Fibroblast of villous mesenchyme (primary cell): ENCODE data around the gene OCA2. TPM values are rescaled to one million over a fixed set of nuclear protein-coding genes. Genes with fewer than 3 reads are reported as not detected.
"Not testable (repeated sequence)": the region's sequence is repeated elsewhere in the genome, so short reads cannot be mapped to it uniquely, and the experiment has no call there.

Experiments used
- DNase-seq: peaks from one replicate; pipeline ENCODE4 v3.0.0-alpha.2; 2010; ENCODE audit warnings: low read depth
- H3K4me3 ChIP-seq: 2 replicates; pipeline ENCODE4 v1.5.1; 2011; ENCODE audit warnings: low read depth, mild to moderate bottlenecking, low read length
- total RNA-seq: library from RNA; depleted of rRNA; stranded (reverse); fragments of >200 nt; gene quantifications from 2 replicates; pipeline ENCODE4 v1.2.3, GENCODE V29; 2012
- TF ChIP-seq, protein P1 (sequence below): IDR thresholded peaks from 2 replicates; pipeline ENCODE4 v1.5.1; 2012; ENCODE audit warnings: low read depth, mild to moderate bottlenecking, low read length; ENCODE audit not compliant: insufficient read depth

Gene OCA2
- total RNA-seq, 1 donor = not detected

DNA sequence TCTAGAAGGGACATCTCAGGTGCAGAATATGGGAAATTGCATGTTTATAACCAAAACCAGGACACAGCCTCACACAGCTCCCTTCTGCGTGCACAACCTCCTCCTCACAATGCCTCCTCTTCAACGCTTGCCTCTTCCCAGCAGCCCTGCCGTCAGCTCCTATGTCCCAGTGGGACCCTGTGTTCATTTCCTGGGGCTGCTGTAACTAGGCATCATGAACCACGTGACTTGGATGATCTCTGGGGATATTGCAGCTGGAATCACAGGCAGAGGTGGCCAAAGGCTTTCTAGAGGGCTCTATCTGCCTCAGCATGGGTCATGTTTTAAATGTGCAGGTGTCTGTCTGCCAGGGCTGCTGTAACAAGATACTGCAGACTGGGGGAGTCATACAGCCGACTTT, 375.3 kb downstream of the OCA2 start:
- DNase-seq = no peak
- TF ChIP-seq, protein P1, sequence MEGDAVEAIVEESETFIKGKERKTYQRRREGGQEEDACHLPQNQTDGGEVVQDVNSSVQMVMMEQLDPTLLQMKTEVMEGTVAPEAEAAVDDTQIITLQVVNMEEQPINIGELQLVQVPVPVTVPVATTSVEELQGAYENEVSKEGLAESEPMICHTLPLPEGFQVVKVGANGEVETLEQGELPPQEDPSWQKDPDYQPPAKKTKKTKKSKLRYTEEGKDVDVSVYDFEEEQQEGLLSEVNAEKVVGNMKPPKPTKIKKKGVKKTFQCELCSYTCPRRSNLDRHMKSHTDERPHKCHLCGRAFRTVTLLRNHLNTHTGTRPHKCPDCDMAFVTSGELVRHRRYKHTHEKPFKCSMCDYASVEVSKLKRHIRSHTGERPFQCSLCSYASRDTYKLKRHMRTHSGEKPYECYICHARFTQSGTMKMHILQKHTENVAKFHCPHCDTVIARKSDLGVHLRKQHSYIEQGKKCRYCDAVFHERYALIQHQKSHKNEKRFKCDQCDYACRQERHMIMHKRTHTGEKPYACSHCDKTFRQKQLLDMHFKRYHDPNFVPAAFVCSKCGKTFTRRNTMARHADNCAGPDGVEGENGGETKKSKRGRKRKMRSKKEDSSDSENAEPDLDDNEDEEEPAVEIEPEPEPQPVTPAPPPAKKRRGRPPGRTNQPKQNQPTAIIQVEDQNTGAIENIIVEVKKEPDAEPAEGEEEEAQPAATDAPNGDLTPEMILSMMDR = no peak
- no peak overlapping the region for H3K4me3 ChIP-seq

DNA sequence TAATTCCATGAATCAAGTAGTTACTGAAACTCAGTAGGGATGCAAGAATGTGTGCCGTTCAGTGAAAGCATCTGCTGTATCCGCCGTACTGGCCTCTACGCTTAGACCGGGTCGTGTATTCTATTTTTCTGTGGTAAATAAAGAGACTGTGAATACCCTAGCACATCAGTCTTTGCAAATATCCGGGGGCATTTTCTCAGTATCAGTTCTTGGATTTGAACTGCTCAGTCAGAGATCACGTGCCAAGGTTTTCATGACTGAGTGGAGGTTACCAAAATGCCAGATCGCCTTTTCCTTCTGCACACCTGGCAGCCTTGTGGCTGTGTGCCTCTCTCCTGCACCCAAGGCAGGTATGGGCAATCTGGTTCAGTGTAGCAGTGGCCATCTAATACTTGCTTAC, 377.0 kb downstream of the OCA2 start:
- no peak for DNase-seq
- TF ChIP-seq, protein P1 = no peak
- H3K4me3 ChIP-seq = no peak overlapping the region

DNA sequence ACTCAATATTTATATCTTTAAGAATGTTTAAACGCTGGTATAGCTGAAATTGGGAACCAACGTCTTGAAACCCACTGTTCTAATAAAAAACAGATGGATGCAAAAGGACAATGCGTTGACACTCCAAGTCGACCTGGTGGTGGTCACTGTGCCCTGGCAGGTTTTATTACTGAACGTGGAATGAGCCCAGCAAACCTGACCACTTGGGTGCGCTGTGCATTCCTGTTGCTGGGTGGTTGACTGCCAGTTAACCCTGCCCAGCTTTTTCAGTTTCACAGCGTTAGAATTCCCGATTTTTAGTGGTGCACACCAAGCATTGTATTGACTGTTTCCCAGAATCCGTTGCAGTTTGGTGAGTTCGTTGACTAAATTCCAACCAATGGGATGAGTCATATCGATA, 384.4 kb downstream of the OCA2 start:
- H3K4me3 ChIP-seq = no peak overlapping the region
- DNase-seq = no peak
- TF ChIP-seq, protein P1 = no peak

DNA sequence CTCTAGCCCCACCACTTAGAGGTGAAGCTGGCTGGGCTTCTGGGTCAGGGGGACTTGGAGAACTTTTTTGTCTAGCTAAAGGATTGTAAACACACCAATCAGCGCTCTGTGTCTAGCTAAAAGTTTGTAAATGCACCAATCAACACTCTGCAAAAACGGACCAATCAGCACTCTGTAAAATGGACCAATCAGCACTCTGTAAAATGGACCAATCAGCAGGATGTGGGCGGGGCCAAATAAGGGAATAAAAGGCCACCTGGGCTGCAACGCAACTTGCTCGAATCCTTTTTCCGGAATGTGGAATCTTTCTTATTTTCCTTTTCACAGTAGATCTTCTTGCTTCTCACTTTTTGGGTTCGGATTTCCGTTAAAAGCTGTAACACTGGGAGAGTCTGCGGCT, 385.3 kb downstream of the OCA2 start:
- not testable (repeated sequence) for DNase-seq, H3K4me3 ChIP-seq

DNA sequence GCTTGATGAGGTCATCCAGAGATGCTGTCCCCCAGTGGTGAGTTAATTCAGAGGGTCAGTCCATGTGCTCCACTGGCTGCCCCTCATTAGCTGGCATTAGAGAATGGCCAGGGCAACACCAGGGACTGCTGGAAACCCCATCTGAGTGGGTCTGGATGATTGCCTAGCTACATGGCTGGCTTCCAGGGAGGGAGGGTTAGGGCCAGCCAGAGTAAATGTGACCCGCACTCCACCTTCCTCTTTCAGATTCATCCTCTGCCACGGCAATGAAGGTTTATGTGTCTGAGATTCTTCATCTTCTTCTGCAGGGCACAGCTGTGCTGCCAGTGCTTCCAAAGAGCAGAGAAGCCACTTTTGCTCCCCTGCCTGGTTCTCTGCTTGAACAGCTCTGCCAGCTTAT, 391.9 kb downstream of the OCA2 start:
- H3K4me3 ChIP-seq = no peak overlapping the region
- DNase-seq = no peak
- TF ChIP-seq, protein P1 = no peak

DNA sequence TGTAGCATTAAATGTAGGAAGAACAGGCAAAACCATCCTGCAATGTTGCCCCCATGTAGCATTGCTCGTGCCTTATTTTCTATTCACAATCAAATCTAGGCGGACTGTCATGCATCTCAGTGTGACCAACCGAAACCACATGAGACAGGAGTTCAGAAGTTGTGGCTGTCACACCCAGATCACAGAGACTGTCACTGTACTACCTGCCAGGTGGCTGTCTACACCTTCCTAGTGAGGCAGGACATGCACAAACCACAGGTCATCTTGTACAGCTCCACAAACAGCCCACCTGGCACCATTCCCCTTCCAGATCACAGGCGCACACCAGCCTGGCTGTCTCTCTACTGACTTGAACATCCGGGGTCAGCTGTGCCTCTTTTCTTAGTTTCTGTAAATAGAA, 392.8 kb downstream of the OCA2 start:
- TF ChIP-seq, protein P1 = no peak
- no peak for DNase-seq
- H3K4me3 ChIP-seq = no peak overlapping the region

DNA sequence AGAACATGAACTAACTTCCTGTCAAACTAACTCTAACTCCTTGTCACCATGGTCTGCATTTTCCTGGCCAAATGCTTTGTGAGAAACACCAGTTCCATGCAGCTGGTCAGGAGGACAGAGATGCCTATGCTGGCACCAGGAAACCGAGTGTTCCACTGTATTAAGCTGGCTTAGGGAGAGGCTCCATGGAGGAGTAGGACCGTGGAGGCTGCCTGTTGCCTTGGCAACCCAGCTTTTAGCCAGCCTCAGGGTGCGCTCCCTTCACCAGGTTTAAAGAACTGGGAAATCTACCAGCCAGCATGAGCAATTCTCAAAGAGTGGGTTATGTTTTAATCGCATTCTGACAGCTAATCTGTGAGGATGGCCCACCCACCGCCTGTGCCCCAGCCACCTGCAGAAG, 394.1 kb downstream of the OCA2 start:
- TF ChIP-seq, protein P1 = no peak
- no peak for DNase-seq

More for the DNA sequence above, 394.1 kb downstream of the OCA2 start:
- H3K4me3 ChIP-seq = no peak overlapping the region

Other genes with a start within 250 kb of the OCA2 start
- gene HERC2, start 222.9 kb upstream of the OCA2 start, total RNA-seq = 39.6 and 41.0 TPM in 2 replicates